CD4-positive, alpha-beta T cell treated with Interleukin-12 subunit alpha and Interleukin-12 subunit beta, for 1 hour (primary cell): ENCODE data around the gene USP50.
"Not testable (repeated sequence)": the region's sequence is repeated elsewhere in the genome, so short reads cannot be mapped to it uniquely, and the experiment has no call there.

Source experiments
- DNase-seq: peaks from one replicate; pipeline ENCODE4 v3.0.0-alpha.2; 2020

Gene USP50

DNA sequence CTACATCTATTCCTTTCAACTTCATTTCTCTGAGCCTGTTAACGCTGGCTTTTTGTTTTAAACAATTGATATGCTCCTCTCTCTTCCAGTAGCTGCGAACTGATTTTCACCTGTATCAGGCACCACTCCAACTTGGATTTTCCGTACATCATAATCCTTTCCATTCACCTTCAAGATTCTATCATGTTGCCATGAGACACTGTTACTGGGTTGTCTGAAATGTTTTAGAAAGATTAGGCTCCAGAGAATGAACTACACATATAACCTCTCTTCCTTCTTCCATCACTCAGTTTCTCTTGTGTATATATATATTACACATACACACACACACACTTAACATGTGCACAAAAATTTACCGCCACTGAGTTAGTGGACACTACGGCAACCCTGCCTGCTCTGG, at the start of gene USP50:
Gene USP50, minus strand, starts transcription at position 101 of the 400 bp plus-strand sequence. CDS start 141 bp downstream, outside the sequence.
- no peak for DNase-seq

DNA sequence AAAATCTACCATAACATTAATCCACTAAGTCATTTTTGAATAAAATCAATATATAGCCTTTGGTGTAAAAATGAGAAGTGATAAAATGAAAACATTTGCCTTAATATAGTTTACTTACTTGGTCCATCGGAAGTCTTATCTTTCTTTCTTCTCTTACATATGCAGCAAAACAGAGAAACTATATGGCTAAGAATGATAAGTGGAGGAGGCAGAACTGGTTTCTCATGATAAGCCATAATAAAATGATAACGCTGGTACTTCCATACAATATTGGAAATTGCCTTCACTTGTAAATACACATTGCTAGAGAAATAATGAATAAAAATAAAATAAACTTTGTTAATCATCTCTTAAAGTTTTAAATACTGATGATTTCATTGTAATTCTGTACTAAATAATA, 47.8 kb upstream of the USP50 start:
- DNase-seq, result no peak

DNA sequence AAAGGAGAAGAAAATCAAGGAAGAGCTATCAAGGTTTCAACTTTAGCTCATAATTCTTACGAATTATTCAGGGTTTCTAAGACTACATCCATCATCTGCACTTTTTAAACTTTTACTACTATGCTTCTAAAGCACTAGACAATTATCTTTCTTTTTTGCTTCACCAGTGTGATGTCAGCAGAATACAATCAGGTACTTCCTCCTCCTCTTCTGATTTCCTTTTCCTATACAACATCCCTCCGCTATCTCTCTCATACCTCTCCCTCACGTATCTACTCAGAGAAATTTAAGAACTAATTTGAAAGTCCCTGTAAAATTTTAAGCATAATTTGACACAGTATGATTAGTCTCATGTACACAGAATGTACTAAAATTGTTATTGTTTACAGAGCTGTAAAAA, 47.3 kb upstream of the USP50 start:
- DNase-seq, result no peak

DNA sequence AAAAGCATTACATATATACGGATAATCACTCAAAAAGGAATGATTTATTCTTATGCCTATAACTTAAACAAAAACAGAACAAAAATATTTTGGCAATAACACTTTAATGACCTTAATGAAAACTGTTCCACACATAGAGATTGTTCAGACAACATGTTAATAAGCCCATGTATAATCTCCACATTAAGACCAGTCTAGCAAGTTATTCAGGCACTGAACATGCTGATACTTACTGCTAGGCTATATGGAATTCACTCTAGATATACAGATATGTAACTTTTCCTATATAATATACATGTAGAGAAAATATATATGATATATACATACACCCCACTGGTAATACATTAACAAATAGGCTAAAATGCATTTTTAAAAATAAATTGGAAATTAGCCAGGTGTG, 43.8 kb upstream of the USP50 start:
- no peak for DNase-seq

DNA sequence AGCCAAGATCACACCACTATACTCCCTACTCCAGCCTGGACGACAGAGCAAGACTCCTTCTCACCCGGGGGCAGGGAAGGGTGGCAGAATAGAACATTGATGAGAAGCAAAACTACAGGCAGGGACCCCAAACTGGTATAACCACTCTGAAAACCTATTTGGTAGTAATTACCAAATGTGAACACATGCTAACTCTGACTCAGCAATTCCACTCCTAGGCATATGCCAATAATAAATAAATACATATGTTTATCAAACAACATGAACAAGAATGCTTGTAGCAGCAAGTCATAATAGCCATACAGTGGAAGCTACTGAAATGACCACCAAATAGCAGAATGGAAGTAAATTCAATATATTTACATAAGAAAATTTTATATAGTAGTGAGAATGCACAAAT, 31.0 kb upstream of the USP50 start:
- no peak for DNase-seq

DNA sequence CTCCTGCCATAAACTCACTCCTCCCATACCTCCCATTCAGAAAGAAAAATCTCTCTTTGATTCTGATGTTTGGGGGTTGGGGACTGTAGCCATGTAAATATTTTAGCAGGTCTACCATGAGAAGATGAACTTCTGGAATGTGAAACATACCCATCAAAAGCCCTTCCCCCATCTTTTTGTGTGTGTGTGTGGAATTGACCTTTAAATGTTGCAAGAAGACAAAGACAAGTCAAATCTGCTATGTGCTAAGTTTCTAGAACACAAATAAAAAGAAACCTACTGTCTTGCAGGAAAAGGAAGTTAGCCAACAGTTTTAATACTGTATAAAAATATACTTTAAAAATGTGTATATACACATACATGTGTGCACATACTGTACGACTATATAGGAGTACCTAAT, 29.7 kb upstream of the USP50 start:
- DNase-seq, result no peak

DNA sequence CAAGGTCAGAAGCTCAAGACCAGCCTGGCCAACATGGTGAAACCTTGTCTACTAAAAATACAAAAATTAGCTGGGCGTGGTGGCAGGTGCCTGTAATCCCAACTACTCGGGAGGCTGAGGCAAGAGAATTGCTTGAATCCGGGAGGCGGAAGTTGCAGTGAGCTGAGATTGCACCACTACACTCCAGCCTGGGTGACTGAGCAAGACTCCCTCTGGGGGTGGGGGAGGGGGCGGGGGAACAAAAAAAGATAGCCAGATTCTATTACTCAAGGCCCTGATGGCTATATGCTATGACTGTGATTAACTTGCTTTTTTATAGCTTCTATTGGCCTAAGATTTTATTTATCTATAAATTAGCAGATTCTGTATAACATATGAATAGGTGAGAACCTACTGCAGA, 27.4 kb upstream of the USP50 start:
- not testable (repeated sequence) for DNase-seq

DNA sequence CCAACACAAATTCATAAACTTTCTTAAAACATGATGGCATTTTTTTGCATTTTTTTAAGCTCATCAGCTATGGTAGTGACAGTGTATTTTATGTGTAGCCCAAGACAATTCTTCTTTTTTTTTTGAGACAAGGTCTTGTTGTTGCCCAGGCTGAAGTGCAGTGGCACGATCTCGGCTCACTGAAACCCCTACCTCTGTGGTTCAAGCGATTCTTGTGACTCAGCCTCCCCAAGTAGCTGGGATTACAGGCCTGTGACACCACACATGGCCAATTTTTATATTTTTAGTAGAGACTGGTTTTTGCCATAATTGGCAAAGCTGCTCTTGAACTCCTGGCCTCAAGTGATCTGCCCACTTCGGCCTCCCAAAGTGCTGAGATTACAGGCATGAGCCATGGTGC, 17.3 kb upstream of the USP50 start:
- no peak for DNase-seq

DNA sequence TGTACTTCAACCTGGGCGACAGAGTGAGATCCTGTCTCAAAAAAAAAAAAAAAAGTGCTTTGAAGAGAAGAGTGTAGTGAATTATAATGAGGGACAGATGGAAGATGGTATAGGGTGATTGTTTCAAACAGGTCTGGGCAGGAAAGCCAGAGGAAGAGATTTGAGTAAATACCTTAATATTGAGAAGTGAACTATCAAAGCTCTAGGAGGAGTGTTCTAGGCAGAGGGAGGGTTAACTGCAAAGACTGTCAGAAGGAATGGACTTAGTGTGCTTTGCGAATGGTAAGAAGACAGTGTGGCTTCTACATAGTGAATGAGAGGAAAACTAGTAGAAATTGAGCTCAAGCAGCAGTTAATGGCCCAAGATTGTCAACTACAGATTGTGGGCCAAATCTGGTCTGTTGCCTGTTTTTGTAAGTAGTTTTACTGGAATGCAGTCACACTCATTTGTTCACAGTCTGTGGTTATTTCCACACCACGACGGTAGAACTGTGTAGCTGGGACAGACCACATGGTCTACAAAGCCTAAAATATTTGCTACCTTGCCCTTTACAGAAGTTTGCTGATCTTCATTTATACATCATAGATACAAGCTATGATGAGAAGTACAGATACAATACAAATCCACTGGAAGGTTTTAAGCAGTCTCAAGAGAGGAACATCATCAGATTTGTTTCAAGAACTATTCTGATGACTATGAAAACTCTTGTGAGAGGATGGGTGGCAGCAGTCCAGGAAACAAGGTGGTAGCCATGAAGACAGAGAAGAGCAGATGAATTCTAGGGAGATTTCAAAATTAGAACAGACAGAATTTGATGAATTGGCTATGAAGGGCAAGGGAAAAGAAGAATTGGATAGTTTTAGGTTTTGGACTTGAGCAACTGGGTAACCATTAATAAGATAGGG, 16.5 kb upstream of the USP50 start:
- no peak for DNase-seq

DNA sequence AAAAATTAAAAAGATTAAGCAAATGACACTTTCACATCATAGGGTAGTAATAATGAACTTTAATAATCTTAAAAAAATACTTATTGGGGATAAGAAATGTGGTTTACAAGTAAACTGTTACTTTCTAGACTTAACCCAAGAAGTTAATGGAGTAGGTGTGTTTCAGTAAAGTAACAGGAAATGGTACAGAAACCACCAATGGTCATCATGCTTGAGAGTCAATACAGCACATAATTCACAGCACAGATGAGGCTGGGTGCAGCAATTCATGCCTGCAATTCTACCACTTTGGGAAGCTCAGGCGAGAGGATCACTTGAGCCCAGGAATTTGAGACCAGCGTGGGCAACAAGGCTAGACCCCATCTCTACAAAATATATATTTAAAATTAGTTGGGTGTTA, 11.5 kb upstream of the USP50 start:
- no peak for DNase-seq

DNA sequence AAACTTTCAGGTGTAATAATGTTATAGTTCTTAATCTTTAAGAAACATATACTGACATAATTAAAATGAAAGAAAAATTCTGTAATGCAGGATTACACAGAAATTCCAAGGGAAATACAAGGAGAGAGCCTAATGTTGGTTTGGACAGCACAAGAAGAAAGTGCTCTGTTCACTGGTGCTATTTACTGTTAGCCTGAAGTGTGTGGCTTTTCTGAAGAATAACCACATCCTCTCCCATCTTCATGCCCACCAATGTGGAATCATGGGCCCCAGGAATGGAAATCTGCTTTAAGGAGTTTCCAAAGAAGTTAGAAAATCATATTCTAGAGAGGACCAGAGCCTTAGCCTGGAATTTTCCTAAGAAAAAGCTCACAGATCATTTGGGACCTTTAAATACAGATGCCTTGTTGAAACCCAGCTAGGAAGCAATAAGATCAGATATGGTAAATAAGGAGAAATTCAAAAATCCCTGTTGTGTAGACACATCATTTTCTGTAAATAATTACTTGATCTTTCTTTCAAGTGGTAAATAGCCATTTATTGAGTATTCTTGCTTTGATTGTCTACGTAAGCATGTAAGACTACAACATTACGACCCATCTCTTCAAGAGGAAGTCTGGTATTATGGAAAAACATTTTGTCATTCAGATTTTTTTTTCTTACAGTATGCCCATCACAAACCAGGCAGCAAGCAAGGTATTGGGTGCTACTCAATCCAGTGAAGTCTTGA, 10.3 kb upstream of the USP50 start:
- DNase-seq, result no peak

DNA sequence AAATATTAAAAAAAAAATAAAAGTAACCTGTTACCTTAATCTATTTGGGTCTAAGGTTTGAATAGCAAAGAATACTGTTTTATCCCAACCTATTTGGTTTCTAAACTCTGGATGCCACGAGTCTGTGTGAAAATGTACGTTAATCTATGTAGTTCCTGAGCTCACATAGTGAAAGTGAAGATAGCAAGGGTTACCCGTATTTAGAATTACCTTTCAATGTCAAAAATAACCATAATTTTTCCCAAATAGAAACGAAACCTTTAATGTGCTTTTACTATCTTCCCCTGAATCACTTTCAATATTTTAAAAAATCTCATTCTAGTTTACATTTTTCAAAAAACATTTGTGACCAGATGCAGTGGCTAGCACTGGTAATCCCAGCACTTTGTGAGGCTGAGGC, 5.8 kb upstream of the USP50 start:
- DNase-seq, result no peak

DNA sequence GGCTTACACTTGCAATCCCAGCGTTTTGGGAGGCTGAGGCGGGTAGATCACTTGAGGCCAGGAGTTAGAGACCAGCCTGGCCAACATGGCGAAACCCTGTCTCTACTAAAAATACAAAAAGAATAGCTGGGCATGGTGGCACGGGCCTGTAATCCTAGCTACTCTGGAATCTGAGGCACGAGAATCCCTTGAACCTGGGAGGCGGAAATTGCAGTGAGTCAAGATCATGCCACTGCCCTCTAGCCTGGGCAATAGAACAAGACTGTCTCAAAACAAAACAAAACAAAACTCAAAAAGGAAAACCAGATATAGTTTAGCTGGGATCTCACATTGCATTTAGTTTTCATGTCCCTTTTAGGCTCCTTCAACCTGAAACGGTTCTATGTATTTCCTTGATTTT, 2.9 kb upstream of the USP50 start:
- DNase-seq, result no peak

DNA sequence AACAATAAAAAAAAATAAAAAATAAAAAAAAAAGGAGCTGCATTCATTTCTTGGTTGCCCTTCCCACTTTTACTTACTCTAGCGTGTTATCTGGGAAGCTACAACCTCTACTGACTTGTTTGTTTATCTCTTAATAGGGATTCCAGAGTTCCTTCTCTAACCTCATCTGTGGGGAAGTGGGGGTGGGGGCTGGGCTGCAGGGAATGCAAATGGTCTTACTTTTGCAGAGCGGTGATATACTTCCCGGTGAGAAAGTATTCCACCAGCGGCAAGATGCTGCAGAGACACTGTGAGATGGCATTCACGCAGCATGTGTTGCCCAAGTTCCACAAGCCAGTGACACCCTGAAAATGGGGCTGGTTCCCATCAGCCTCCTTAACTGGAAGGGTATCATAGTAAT, 2.1 kb downstream of the USP50 start:
- no peak for DNase-seq

DNA sequence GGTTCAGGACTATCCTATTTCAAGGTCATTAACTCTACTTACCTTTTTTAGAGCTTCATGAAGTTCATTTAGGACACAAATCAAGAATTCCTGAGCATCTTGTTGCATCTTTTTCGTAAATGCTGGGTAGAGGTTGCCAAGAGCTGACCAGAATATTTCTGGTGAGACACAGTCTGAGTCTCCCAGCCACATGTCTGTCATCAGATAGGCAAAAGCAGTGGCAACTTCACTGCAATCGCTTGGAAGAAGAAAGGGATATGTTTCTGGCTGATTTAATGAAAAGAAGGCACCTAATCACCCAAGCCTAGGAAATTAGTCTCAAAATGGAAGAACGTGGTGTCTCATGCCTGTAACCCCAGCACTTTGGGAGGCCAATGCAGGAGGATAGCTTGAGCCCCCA, 2.9 kb downstream of the USP50 start:
- DNase-seq, result no peak

DNA sequence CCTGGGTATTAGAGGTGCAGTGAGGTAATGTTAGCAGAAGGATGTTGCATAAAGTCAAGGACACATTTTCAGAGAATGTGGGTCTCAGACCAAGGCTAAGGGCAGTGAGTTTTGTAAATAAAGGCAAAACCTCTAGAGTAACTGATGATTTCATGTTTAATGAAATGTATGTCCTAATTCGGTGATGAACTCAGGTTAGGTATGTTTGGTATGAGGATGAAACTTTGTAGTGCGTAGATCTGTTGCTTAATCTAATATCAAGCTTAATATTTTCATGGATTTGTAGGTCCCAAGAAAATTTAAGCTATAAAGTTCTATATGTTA, 3.6 kb downstream of the USP50 start:
- DNase-seq, result no peak

DNA sequence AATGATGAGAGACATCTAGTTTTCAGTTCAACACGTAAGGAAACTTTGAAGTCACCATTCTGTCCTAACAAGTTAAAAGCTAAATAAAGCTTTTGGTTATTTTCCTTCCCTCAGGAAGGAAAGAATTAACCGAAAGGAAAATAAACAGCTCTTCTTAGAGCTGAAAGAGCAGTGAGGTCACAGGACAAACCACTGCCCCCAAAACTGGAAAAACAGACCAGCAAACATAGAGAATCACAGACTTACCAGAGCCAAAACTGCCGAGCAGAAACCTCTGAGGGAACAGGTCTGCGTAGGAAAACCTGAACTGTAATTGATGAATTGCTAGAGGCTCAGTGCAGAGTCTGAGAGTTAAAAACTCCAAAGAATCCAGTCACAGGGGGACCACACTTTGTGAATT, 14.7 kb downstream of the USP50 start:
- DNase-seq, result no peak

DNA sequence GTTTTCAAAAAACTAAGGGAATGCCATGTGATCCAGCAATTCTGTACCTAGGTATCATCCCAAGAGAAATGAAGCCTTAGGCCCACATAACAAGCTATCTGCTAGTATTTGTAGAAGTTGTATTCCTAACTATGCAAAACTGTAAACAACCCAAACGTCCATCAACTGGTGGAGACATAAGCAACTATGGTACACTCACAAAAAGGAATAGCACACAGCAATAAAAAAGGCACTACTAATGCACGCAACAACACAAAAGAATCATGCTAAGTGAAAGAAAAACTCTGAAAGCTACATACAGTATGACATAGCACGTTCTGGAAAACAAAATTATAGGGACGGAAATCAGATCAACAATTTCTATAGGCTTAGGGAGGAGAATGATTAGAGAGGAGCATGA, 15.3 kb downstream of the USP50 start:
- no peak for DNase-seq

DNA sequence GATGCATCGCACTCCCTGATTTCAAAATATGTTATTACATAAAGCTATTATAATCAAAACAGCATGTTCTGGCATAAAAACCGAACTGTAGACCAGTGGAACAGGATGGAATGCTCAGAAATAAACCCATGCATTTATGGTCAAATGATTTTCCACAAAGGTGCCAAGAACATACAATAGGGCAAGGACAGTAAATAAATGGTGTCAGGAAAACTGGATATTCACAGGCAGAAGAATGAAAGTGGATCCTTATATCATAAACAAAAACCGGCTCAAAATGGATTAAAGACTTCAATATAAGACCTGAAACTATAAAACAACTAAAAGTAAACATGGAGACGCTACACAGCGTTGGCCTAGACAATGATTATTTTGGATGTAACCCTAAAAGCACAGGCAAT, 22.6 kb downstream of the USP50 start:
- no peak for DNase-seq

DNA sequence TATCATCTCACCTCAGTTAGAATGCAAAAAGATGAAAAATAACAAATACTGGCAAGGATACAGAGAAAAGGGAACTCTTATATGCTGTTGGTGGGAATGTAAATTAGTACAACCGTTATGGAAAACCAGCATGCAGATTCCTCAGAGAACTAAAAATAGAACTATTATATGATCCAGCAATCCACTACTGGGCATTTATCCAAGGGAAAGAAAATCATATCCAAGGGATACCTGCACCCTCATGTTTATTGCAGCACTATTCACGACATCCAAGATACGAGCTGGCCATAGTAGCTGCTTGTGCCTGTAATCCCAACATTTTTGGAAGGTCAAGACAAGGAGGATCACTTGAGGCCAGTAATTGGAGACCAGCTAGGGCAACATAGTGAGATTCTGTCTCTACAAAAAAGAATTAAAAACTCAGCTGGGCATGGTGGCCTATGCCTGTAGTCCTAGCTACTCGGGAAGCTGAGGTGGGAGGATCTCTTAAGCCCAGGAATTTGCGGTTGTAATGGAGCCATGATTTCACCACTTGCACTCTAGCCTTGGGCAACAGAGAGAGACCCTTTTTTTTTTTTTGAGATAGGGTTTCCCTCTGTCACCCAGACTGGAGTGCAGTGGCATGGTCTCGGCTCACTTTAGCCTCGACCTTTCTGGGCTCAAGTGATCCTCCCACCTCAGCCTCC, 26.6 kb downstream of the USP50 start:
- no peak for DNase-seq

DNA sequence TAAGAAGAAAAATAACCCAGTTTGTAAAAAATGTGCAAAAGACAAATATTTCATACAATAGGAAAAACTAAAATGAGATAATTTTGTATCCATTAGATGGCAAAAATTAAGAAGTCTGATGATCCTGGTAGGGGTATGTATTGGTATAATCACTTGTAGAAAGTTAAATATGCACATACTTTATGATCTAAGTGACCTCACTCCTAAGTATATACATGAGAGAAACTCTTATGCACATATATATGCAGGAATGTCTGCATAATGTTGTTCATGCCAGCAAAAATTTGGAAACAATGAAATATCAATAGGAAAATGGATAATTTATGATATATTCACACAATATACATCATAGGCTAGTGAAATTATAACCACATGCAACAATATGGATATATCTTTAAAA, 33.5 kb downstream of the USP50 start:
- DNase-seq, result no peak

DNA sequence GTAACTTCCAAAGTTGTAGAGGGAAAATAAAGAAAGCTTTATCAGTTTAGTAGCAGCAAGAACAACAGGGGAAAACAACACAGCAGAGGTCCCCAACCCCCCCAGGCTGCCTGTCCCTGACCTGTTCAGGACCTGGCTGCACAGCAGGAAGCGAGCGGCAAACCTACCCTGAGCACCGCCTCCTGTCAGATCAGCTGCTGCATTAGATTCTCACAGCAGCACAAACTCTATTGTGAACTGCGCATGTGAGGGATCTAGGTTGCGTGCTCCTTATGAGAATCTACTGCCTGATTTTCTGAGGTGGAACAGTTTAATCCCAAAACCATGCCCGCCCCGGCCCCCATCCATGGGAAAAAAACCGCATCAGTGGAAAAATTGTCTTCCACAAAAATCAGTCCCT, 40.3 kb downstream of the USP50 start:
- DNase-seq, result no peak

DNA sequence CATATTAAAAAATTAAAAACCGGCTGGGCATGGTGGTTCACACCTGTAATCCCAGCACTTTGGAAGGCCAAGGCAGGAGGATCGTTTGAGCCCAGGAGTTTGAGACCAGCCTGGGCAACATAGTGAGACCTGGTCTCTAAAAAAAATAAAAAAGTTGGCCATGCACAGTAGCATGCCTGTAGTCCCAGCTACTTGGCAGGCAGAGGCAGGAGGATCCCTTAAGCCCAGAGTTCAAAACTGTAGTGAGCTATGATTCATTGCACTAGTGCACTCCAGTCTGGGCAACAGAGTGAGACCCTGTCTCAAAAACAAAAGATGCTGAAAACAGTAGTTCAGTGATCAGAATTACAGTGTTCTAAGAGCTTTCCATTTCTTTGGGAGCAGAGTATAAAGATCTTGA, 40.8 kb downstream of the USP50 start:
- not testable (repeated sequence) for DNase-seq

DNA sequence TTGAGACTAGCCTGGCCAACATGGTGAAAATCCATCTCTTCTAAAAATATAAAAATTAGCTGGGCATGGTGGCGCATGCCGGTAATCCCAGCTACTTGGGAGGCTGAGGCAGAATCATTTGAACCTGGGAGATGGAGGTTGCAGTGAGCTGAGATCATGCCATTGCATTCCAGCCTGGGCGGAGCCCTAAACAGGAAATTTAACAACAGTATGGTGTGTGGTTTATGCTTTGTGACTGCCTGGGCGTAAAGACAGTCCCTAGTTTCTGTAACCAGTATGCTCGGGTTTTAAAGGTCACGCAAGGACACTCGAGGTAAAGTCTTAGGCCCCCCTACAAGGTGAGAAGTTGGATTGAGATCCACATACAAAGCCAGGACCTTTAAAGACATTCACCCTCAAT, 43.3 kb downstream of the USP50 start:
- DNase-seq, result no peak
